Measurements from ENCODE around the gene CAPZB. TPM values are rescaled to one million over a fixed set of nuclear protein-coding genes. Genes with fewer than 3 reads are reported as not detected.

Gene CAPZB
- total and polyA plus RNA-seq, 7 experiments from 2014 or later = 216 to 559 (median 327) TPM

DNA sequence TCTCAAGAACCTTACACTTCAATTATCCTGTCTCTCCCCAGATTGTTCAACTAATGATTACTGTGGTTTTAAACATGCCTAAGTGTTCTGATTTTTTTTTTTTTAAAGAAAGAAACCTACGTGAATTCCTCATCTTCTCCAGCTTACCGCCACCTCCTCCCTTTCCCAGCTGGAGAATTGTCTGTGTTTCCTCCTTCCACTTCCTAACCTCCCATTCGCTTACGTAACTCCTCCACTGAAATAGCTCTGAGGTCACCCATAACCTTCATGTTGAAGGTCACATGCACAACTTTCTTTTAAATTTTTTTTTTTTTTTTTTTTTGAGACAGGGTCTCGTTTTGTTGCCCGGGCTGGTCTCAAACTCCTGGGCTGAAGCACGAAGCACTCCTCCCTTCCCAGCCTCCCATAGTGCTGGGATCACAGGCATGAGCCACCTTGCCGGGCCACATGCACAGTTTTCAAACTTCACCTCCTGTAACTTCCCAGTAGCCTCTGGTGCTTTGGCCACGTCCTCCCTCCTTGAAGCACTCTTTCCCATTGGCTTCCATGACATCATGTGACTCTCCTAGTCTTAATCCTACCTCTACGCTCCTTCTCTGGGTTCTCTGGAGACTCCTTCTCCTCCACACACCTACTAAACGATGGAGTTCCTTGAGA lies 9.8 kb upstream of the CAPZB start:
- no peaks in the 10 kb centered on the region for H3K36me3 ChIP-seq (ENCODE audit: control insufficient read depth in 2 of 3, insufficient read depth in 3 of 3, low read length in 3 of 3)
- H3K36me3 Mint-ChIP-seq = peaks cover 0 to 5% (median 4%) of the 10 kb centered on the region in 5 donors
- DNase-seq (no peak), ATAC-seq (no peak)
- H3K4me3 ChIP-seq (ENCODE audit: low read length) = no peak overlapping the region
- H3K4me1 Mint-ChIP-seq = peaks cover 13 to 48% (median 40%) of the 10 kb centered on the region in 7 donors
- no peak overlapping the region for H3K4me3 Mint-ChIP-seq
- peaks cover 3 to 4% of the 10 kb centered on the region in 2 donors for H3K4me1 ChIP-seq (ENCODE audit: control insufficient read depth in 2 of 2, insufficient read depth in 2 of 2, low read length in 2 of 2)
- POLR2A ChIA-PET = interaction anchor here (0.6 to 1.0 kb wide), 3 partner anchors 10 to 89 kb away, joined by 3 to 4 read pairs (median 3); partner anchors contain the start of gene CAPZB
- H3K27ac Mint-ChIP-seq = peak overlapping the region in 4 of 9 donors; percentile 26 to 58 (median 47)
- no peak overlapping the region for H3K27ac ChIP-seq (ENCODE audit: low read depth, low read length)
- H3K27me3 ChIP-seq (ENCODE audit: control insufficient read depth in 2 of 2, insufficient read depth in 2 of 2, low read length in 2 of 2) = no peaks in the 10 kb centered on the region
- peaks cover 0 to 4% (median 0%) of the 10 kb centered on the region in 11 donors for H3K9me3 Mint-ChIP-seq
- no peaks in the 10 kb centered on the region for H3K9me3 ChIP-seq (ENCODE audit: control insufficient read depth in 2 of 3, low read length in 3 of 3)
- CTCF ChIA-PET = interaction anchor here (0.6 to 0.9 kb wide), 2 partner anchors 8 to 66 kb away, joined by 3 read pairs; no protein-coding TSS in a partner anchor
- H3K27me3 Mint-ChIP-seq = no peaks in the 10 kb centered on the region
- intact Hi-C loops (cut with micrococcal nuclease) = no loop called here

DNA sequence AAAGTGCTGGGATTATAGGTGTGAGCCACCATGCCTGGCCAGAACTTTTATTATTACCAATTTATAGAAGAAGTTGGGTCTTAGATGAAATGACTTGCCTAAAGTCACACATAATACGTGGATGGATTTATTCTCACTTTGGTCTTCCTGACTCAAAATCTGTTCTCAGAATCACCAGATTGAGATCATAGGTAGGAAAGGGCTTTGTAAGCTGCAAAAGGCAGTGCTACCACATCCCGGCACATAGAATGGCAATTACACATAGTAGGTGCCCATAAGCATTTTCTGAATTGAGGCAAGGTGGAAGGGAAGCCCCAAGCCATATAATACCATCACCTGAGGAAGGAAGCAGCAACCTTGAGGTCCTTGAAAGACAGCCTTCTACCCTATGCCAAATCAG lies 8.2 kb upstream of the CAPZB start:
- intact Hi-C loops (cut with micrococcal nuclease) = no loop called here
- Mint-ChIP-seq H3K4me3 (no peak overlapping the region), H3K36me3 (peaks cover 0 to 5% (median 0%) of the 10 kb centered on the region in 5 donors), H3K27ac (peak overlapping the region in 2 of 9 donors; percentile 4 to 66), H3K27me3 (no peaks in the 10 kb centered on the region), H3K4me1 (peaks cover 20 to 56% (median 45%) of the 10 kb centered on the region in 7 donors), H3K9me3 (peaks cover 0 to 2% (median 0%) of the 10 kb centered on the region in 11 donors)
- Histone ChIP-seq H3K4me1 (ENCODE audit: control insufficient read depth in 2 of 2, insufficient read depth in 2 of 2, low read length in 2 of 2) (peaks cover 6 to 9% of the 10 kb centered on the region in 2 donors), H3K27ac (ENCODE audit: low read depth, low read length) (no peak overlapping the region), H3K36me3 (ENCODE audit: control insufficient read depth in 2 of 3, insufficient read depth in 3 of 3, low read length in 3 of 3) (no peaks in the 10 kb centered on the region), H3K27me3 (ENCODE audit: control insufficient read depth in 2 of 2, insufficient read depth in 2 of 2, low read length in 2 of 2) (no peaks in the 10 kb centered on the region), H3K9me3 (ENCODE audit: control insufficient read depth in 2 of 3, low read length in 3 of 3) (no peaks in the 10 kb centered on the region), H3K4me3 (ENCODE audit: low read length) (no peak overlapping the region)
- no peak for ATAC-seq
- POLR2A ChIA-PET = interaction anchor here (1.8 kb wide), 1 partner anchor 10 kb away, joined by 5 read pairs; no protein-coding TSS in a partner anchor
- CTCF ChIA-PET = no interaction called here
- DNase-seq = no peak

DNA sequence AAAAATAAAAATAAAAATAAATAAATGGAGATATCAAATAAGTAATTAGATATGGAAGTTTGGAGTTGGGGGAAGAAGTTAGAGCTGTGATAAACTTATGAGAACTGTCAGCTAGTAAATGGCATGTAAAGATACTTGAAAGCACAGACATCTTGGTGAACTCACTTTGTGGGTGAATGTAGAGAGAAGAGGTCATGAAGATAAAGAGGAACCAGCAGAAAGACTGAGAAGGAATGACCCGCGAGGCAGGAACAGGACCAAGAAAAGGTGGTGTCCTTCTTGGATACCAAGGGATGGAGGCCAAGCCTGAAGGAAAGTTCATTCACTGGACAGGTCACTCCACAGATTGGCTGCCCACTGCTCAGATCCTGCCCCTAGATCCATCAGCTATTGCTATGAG lies 4.7 kb upstream of the CAPZB start:
- DNase-seq (no peak), ATAC-seq (no peak)
- Mint-ChIP-seq H3K4me1 (peaks cover 31 to 65% (median 54%) of the 10 kb centered on the region in 7 donors), H3K27ac (peak overlapping the region in 6 of 9 donors; percentile 19 to 96 (median 68)), H3K27me3 (no peaks in the 10 kb centered on the region), H3K4me3 (no peak overlapping the region), H3K36me3 (peaks cover 0 to 5% (median 5%) of the 10 kb centered on the region in 5 donors), H3K9me3 (peaks cover 0 to 2% (median 0%) of the 10 kb centered on the region in 11 donors)
- ChIA-PET CTCF (interaction anchor here (1.8 kb wide), 1 partner anchor 22 kb away, joined by 3 read pairs; no protein-coding TSS in a partner anchor), POLR2A (interaction anchor here (1.6 kb wide), 1 partner anchor 49 kb away, joined by 5 read pairs; no protein-coding TSS in a partner anchor)
- intact Hi-C loops (cut with micrococcal nuclease) = loop anchor here in 1 of 2 donors (10.0 kb wide), 1 partner anchor 535 kb away; the partner anchor contains the start of gene IFFO2
- Histone ChIP-seq H3K36me3 (ENCODE audit: control insufficient read depth in 2 of 3, insufficient read depth in 3 of 3, low read length in 3 of 3) (peaks cover 0 to 2% (median 0%) of the 10 kb centered on the region in 3 experiments), H3K9me3 (ENCODE audit: control insufficient read depth in 2 of 3, low read length in 3 of 3) (no peaks in the 10 kb centered on the region), H3K4me1 (ENCODE audit: control insufficient read depth in 2 of 2, insufficient read depth in 2 of 2, low read length in 2 of 2) (peaks cover 20 to 22% of the 10 kb centered on the region in 2 donors), H3K4me3 (ENCODE audit: low read length) (no peak overlapping the region), H3K27ac (ENCODE audit: low read depth, low read length) (no peak overlapping the region), H3K27me3 (ENCODE audit: control insufficient read depth in 2 of 2, insufficient read depth in 2 of 2, low read length in 2 of 2) (no peaks in the 10 kb centered on the region)

DNA sequence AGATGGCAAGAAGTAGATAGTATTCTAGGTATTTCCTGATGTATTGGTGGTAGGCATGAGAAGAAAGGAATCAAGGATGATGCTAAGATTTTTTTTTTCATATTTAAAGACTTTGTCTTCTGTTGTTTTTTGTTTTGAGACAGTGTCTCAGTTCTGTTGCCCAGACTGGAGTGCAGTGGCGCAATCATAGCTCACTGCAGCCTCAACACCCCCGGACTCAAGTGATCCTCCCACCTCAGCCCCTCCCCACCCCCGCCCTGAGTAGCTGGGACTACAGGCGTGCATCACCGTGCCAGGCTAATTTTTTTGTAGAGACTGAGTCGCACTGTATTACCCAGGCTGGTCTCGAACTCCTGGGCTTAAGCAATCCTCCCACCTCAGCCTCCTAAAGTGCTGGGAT lies 2.8 kb upstream of the CAPZB start:
- Histone ChIP-seq H3K4me1 (ENCODE audit: control insufficient read depth in 2 of 2, insufficient read depth in 2 of 2, low read length in 2 of 2) (peaks cover 29 to 33% of the 10 kb centered on the region in 2 donors), H3K36me3 (ENCODE audit: control insufficient read depth in 2 of 3, insufficient read depth in 3 of 3, low read length in 3 of 3) (peaks cover 0 to 7% (median 0%) of the 10 kb centered on the region in 3 experiments), H3K4me3 (ENCODE audit: low read length) (no peak overlapping the region), H3K27ac (ENCODE audit: low read depth, low read length) (peak overlapping the region; percentile 61), H3K27me3 (ENCODE audit: control insufficient read depth in 2 of 2, insufficient read depth in 2 of 2, low read length in 2 of 2) (no peaks in the 10 kb centered on the region), H3K9me3 (ENCODE audit: control insufficient read depth in 2 of 3, low read length in 3 of 3) (no peaks in the 10 kb centered on the region)
- CTCF ChIA-PET = interaction anchor here (0.5 to 2.7 kb wide), 15 partner anchors 11 to 165 kb away, joined by 3 to 11 read pairs (median 4); no protein-coding TSS in a partner anchor
- POLR2A ChIA-PET = interaction anchor here (0.7 to 13.5 kb wide), 8 partner anchors 15 to 157 kb away, joined by 3 to 492 read pairs (median 3); a partner anchor contains a TSS
- H3K36me3 Mint-ChIP-seq = peaks cover 0 to 14% (median 11%) of the 10 kb centered on the region in 5 donors
- ATAC-seq (no peak), DNase-seq (peak in 1 of 9 donors; percentile 48)
- intact Hi-C loops (cut with micrococcal nuclease) = loop anchor here in 1 of 2 donors (10.0 kb wide), 1 partner anchor 533 kb away; the partner anchor contains the start of gene IFFO2
- peak overlapping the region in 8 of 9 donors; percentile 76 to 97 (median 90) for H3K27ac Mint-ChIP-seq
- peak overlapping the region in 9 of 10 donors; percentile 56 to 97 (median 87) for H3K4me3 Mint-ChIP-seq
- peaks cover 0 to 2% (median 0%) of the 10 kb centered on the region in 11 donors for H3K9me3 Mint-ChIP-seq
- H3K4me1 Mint-ChIP-seq = peaks cover 41 to 67% (median 63%) of the 10 kb centered on the region in 7 donors
- H3K27me3 Mint-ChIP-seq = no peaks in the 10 kb centered on the region

DNA sequence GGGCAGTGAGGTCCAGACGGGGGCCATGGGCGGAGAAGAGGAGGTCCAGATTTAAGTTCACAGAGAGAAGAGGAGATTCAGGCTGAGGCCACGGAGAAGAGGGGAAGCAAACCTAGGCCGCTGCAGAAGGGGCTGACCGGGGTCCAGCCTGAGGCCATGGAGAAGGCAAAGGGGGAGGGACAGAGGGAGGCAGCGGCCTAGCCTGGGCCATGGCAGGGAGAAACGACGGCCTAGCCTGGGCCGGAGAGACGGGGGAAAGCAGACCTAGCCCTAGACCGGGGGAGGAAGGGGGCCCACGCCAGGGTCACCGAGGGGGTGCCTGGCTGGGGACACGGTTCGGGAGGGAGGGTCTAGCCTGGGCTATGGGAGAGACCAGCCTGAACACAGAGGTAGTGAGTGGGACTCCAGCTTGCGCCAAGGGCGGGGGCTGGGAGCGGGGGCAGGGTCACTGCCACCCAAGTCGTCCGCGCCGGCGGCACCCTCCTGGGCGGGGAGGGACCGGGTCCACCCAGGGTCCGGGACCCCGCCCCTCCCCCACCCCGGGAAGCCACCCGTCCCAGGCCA lies 459 bp downstream of the CAPZB start:
- H3K27me3 Mint-ChIP-seq = no peaks in the 10 kb centered on the region
- peaks cover 66 to 74% (median 71%) of the 10 kb centered on the region in 7 donors for H3K4me1 Mint-ChIP-seq
- peak overlapping the region; percentile 88 to 98 (median 94) for H3K4me3 Mint-ChIP-seq
- H3K27ac Mint-ChIP-seq = peak overlapping the region; percentile 86 to 97 (median 92)
- Histone ChIP-seq H3K27ac (ENCODE audit: low read depth, low read length) (peak overlapping the region; percentile 97), H3K36me3 (ENCODE audit: control insufficient read depth in 2 of 3, insufficient read depth in 3 of 3, low read length in 3 of 3) (peaks cover 0 to 17% (median 0%) of the 10 kb centered on the region in 3 experiments), H3K4me1 (ENCODE audit: control insufficient read depth in 2 of 2, insufficient read depth in 2 of 2, low read length in 2 of 2) (peaks cover 58 to 66% of the 10 kb centered on the region in 2 donors), H3K27me3 (ENCODE audit: control insufficient read depth in 2 of 2, insufficient read depth in 2 of 2, low read length in 2 of 2) (no peaks in the 10 kb centered on the region), H3K9me3 (ENCODE audit: control insufficient read depth in 2 of 3, low read length in 3 of 3) (no peaks in the 10 kb centered on the region), H3K4me3 (ENCODE audit: low read length) (peak overlapping the region; percentile 65)
- ChIA-PET CTCF (interaction anchor here (1.8 kb wide), 1 partner anchor 19 kb away, joined by 4 read pairs; no protein-coding TSS in a partner anchor), POLR2A (interaction anchor here (0.5 to 13.5 kb wide), 9 partner anchors 10 to 112 kb away, joined by 3 to 492 read pairs (median 4); a partner anchor contains a TSS)
- peaks cover 0 to 22% (median 11%) of the 10 kb centered on the region in 5 donors for H3K36me3 Mint-ChIP-seq
- peak in 1 of 9 donors; percentile 38 for DNase-seq
- intact Hi-C loops (cut with micrococcal nuclease) = loop anchor here (1.0 to 10.0 kb wide), 12 partner anchors 22 to 530 kb away; partner anchors contain the start of genes AKR7A2 (in 1 of the 2), EMC1 (in 1 of the 2), IFFO2 (in 1 of the 2) and MRTO4 (in 1 of the 2)
- H3K9me3 Mint-ChIP-seq = peaks cover 0 to under 1% (median 0%) of the 10 kb centered on the region in 11 donors
- ATAC-seq = no peak

All from naive thymus-derived CD4-positive, alpha-beta T cell (primary cell).